IPS-15b (cell line): ENCODE results near the gene ZSWIM3.
A peak's percentile ranks its signal among the peaks of the same experiment; 100 is the strongest.
"Not testable (repeated sequence)": the region's sequence is repeated elsewhere in the genome, so short reads cannot be mapped to it uniquely, and the experiment has no call there.

Source experiments
- H3K27me3 ChIP-seq: one replicate; pipeline ENCODE4 v1.6.1; 2013; ENCODE audit warnings: low read length; ENCODE audit not compliant: control insufficient read depth, insufficient read depth
- H3K36me3 ChIP-seq: one replicate; pipeline ENCODE4 v1.6.1; 2013; ENCODE audit warnings: low read length; ENCODE audit not compliant: control insufficient read depth, insufficient read depth
- H3K4me1 ChIP-seq: one replicate; pipeline ENCODE4 v1.6.1; 2013; ENCODE audit warnings: mild to moderate bottlenecking, low read length; ENCODE audit not compliant: control insufficient read depth, insufficient read depth
- H3K4me3 ChIP-seq: one replicate; pipeline ENCODE4 v1.5.1; 2013; ENCODE audit warnings: low read depth, low read length
- H3K9ac ChIP-seq: one replicate; pipeline ENCODE4 v1.6.1; 2013; ENCODE audit warnings: low read depth, mild to moderate bottlenecking, low read length
- H3K9me3 ChIP-seq: one replicate; pipeline ENCODE4 v1.6.1; 2013; ENCODE audit warnings: mild to moderate bottlenecking, low read length; ENCODE audit not compliant: control insufficient read depth, insufficient read depth

Gene ZSWIM3

GRCh38 chr20:45898285-45898684 is 40.9 kb downstream of the ZSWIM3 start:
- Histone ChIP-seq H3K4me1 (no peaks in the 10 kb centered on the region), H3K9me3 (no peaks in the 10 kb centered on the region), H3K4me3 (no peak overlapping the region), H3K9ac (no peak overlapping the region), H3K27me3 (no peaks in the 10 kb centered on the region), H3K36me3 (peaks cover 41% of the 10 kb centered on the region)

GRCh38 chr20:45899046-45899835 is 41.8 kb downstream of the ZSWIM3 start:
- Histone ChIP-seq H3K27me3 (no peaks in the 10 kb centered on the region), H3K9me3 (no peaks in the 10 kb centered on the region), H3K4me1 (no peaks in the 10 kb centered on the region), H3K4me3 (no peak overlapping the region), H3K9ac (no peak overlapping the region), H3K36me3 (peaks cover 37% of the 10 kb centered on the region)

- not testable (repeated sequence) for H3K27me3 ChIP-seq, H3K9me3 ChIP-seq, H3K4me1 ChIP-seq, H3K4me3 ChIP-seq, H3K9ac ChIP-seq
- H3K36me3 ChIP-seq = peaks cover 37% of the 10 kb centered on the region
Measured at GRCh38 chr20:45901332-45901731, 43.9 kb downstream of the ZSWIM3 start.

GRCh38 chr20:45902199-45902701 is 44.8 kb downstream of the ZSWIM3 start:
- Histone ChIP-seq H3K9ac (no peak overlapping the region), H3K9me3 (no peaks in the 10 kb centered on the region), H3K27me3 (no peaks in the 10 kb centered on the region), H3K4me1 (no peaks in the 10 kb centered on the region), H3K36me3 (peaks cover 39% of the 10 kb centered on the region), H3K4me3 (no peak overlapping the region)

- H3K36me3 ChIP-seq = peaks cover 33% of the 10 kb centered on the region
- no peaks in the 10 kb centered on the region for H3K9me3 ChIP-seq
- H3K27me3 ChIP-seq = no peaks in the 10 kb centered on the region
- H3K4me3 ChIP-seq = no peak overlapping the region
- no peak overlapping the region for H3K9ac ChIP-seq
- no peaks in the 10 kb centered on the region for H3K4me1 ChIP-seq
Measured at GRCh38 chr20:45904583-45905504, 47.4 kb downstream of the ZSWIM3 start.

- no peaks in the 10 kb centered on the region for H3K27me3 ChIP-seq
- no peaks in the 10 kb centered on the region for H3K9me3 ChIP-seq
- no peaks in the 10 kb centered on the region for H3K4me1 ChIP-seq
- no peak overlapping the region for H3K9ac ChIP-seq
- peaks cover 33% of the 10 kb centered on the region for H3K36me3 ChIP-seq
- H3K4me3 ChIP-seq = no peak overlapping the region
Measured at GRCh38 chr20:45905505-45906079, 48.2 kb downstream of the ZSWIM3 start.

- Histone ChIP-seq H3K36me3 (peaks cover 27% of the 10 kb centered on the region), H3K27me3 (peaks cover 2% of the 10 kb centered on the region), H3K9me3 (no peaks in the 10 kb centered on the region), H3K4me3 (no peak overlapping the region), H3K4me1 (peaks cover 1% of the 10 kb centered on the region), H3K9ac (no peak overlapping the region)
Measured at GRCh38 chr20:45907219-45907948, 50.0 kb downstream of the ZSWIM3 start.

GRCh38 chr20:45908084-45908483 is 50.7 kb downstream of the ZSWIM3 start:
- Histone ChIP-seq H3K4me3 (no peak overlapping the region), H3K9me3 (no peaks in the 10 kb centered on the region), H3K9ac (no peak overlapping the region), H3K4me1 (peaks cover 3% of the 10 kb centered on the region), H3K27me3 (peaks cover 3% of the 10 kb centered on the region), H3K36me3 (peaks cover 26% of the 10 kb centered on the region)

GRCh38 chr20:45909336-45909808 is 52.0 kb downstream of the ZSWIM3 start:
- Histone ChIP-seq H3K9ac (no peak overlapping the region), H3K4me1 (peaks cover 3% of the 10 kb centered on the region)

GRCh38 chr20:45909817-45910669 is 52.6 kb downstream of the ZSWIM3 start:
- H3K4me3 ChIP-seq = peak overlapping the region; percentile 18
- H3K9ac ChIP-seq = no peak overlapping the region
- peaks cover 15% of the 10 kb centered on the region for H3K36me3 ChIP-seq
- H3K9me3 ChIP-seq = no peaks in the 10 kb centered on the region
- peaks cover 3% of the 10 kb centered on the region for H3K4me1 ChIP-seq
- peaks cover 3% of the 10 kb centered on the region for H3K27me3 ChIP-seq

More at GRCh38 chr20:45909336-45909808, 52.0 kb downstream of the ZSWIM3 start:
- peaks cover 22% of the 10 kb centered on the region for H3K36me3 ChIP-seq
- H3K27me3 ChIP-seq = peaks cover 3% of the 10 kb centered on the region
- H3K4me3 ChIP-seq = no peak overlapping the region
- no peaks in the 10 kb centered on the region for H3K9me3 ChIP-seq
